K562 (cell line): ENCODE results near the gene JMY. TPM values are rescaled to one million over a fixed set of nuclear protein-coding genes. Genes with fewer than 3 reads are reported as not detected.

Experiments
- ATAC-seq: fragments of 200-7000 bp; cut with Tn5 transposase; 3 replicates; pipeline ENCODE4 v1.9.1; 2020; ENCODE audit warnings: moderate library complexity
- BruUV-seq: library from RNA; stranded (reverse); fragments of 400-500 nt; replicated peaks from 2 replicates; lab custom pipeline; 2021; lab: Mats Ljungman, UMichigan
- CTCF ChIA-PET: fragments of 300-600 bp; formaldehyde crosslinking; extraction: SDS; loops from one replicate; lab custom pipeline; 2021; ENCODE audit warnings: low intra/inter-chr PET ratio; lab: Yijun Ruan, JAX
- POLR2A ChIA-PET: fragments of 300-600, 350-650 bp; sonication (Branson Sonifier 250); formaldehyde crosslinking; extraction: SDS; loops from one replicate; lab custom pipeline; 2021; ENCODE audit warnings: antibody characterized with exemption, inconsistent platforms; lab: Yijun Ruan, JAX
- DNase-seq, 4 experiments: peaks; one replicate each; pipeline versions ENCODE4 v3.0.0 to v3.0.0-alpha.2; 2011 to 2018; ENCODE audit warnings: low spot score in 3 of 4, mixed read lengths in 3 of 4; ENCODE audit errors: extremely low read depth in 1 of 4
- FAIRE-seq: peaks from 2 replicates; lab custom pipeline; 2011; peaks lifted over from hg19 to GRCh38; lab: Jason Lieb, UNC
- H2AFZ ChIP-seq: 2 replicates; pipeline ENCODE4 v1.6.0; 2011; ENCODE audit warnings: low read depth, low read length, control low read depth, inconsistent platforms
- H3K27ac ChIP-seq: fragments of 200-600 bp; 3 replicates; pipeline ENCODE4 v1.8.0; 2011; ENCODE audit warnings: low read depth, mild to moderate bottlenecking, control low read depth, inconsistent platforms, low read length, moderate library complexity, mixed read lengths; ENCODE audit errors: extremely low read depth
- H3K27me3 ChIP-seq, 2 experiments: fragments of 300-600 bp in 1 of 2; 2 replicates in 1 of 2; 3 replicates in 1 of 2; pipeline versions ENCODE4 v1.6.0 to v1.8.0; 2011; ENCODE audit warnings: inconsistent platforms in 2 of 2, low read length in 2 of 2, mild to moderate bottlenecking in 1 of 2, mixed read lengths in 1 of 2, moderate library complexity in 1 of 2; ENCODE audit not compliant: control insufficient read depth in 2 of 2, insufficient read depth in 2 of 2
- H3K36me3 ChIP-seq: fragments of 300-600 bp; 3 replicates; pipeline ENCODE4 v1.8.0; 2011; ENCODE audit warnings: mild to moderate bottlenecking, low read length, inconsistent platforms; ENCODE audit not compliant: control insufficient read depth, insufficient read depth
- H3K4me1 ChIP-seq, 2 experiments: fragments of 200-600 bp in 1 of 2; replicated peaks in 1 of 2; 2 replicates in 1 of 2; 3 replicates in 1 of 2; pipeline versions ENCODE4 v1.5.1 to v1.8.0; 2011; ENCODE audit warnings: inconsistent platforms in 2 of 2, low read length in 2 of 2, mild to moderate bottlenecking in 1 of 2, mixed read lengths in 1 of 2, moderate library complexity in 1 of 2; ENCODE audit not compliant: control insufficient read depth in 2 of 2, insufficient read depth in 2 of 2
- H3K4me2 ChIP-seq: 2 replicates; pipeline ENCODE4 v1.6.1; 2011; ENCODE audit warnings: low read length, control low read depth, inconsistent platforms, mixed read lengths; ENCODE audit not compliant: insufficient read depth
- H3K4me3 ChIP-seq: fragments of 200-600 bp; sonication (generic), shearing (Covaris generic); 2 replicates; pipeline ENCODE4 v1.5.1; 2016; ENCODE audit warnings: control low read depth, inconsistent platforms
- H3K79me2 ChIP-seq: fragments of 200-600 bp; 3 replicates; pipeline ENCODE4 v1.8.0; 2011; ENCODE audit warnings: low read length, inconsistent platforms; ENCODE audit not compliant: control insufficient read depth, insufficient read depth
- H3K9ac ChIP-seq, 2 experiments: 2 replicates each; pipeline versions ENCODE4 v1.6.0 to v1.6.1; 2011; ENCODE audit warnings: low read depth in 2 of 2, low read length in 2 of 2, control low read depth in 1 of 2, inconsistent platforms in 1 of 2, mild to moderate bottlenecking in 1 of 2, mixed read lengths in 1 of 2; ENCODE audit not compliant: insufficient read depth in 1 of 2
- H3K9me1 ChIP-seq: one replicate; pipeline ENCODE4 v1.6.0; 2011; ENCODE audit warnings: inconsistent platforms, mild to moderate bottlenecking, low read length, moderate library complexity; ENCODE audit not compliant: control insufficient read depth, insufficient read depth
- H3K9me3 ChIP-seq: replicated peaks from 2 replicates; pipeline ENCODE4 v1.5.1; 2011; ENCODE audit warnings: low read depth, low read length, inconsistent platforms; ENCODE audit not compliant: control insufficient read depth, insufficient read depth
- H4K20me1 ChIP-seq: replicated peaks from 2 replicates; pipeline ENCODE4 v1.6.1; 2011; ENCODE audit warnings: low read length, inconsistent platforms, mixed read lengths; ENCODE audit not compliant: control insufficient read depth, insufficient read depth
- KDM5B ChIP-seq: fragments of 200-600 bp; sonication (generic); IDR thresholded peaks from 2 replicates; pipeline ENCODE4 v1.6.1; 2012; ENCODE audit warnings: low read depth, mild to moderate bottlenecking, moderate library complexity, low read length, control low read depth, inconsistent platforms; ENCODE audit not compliant: insufficient replicate concordance
- NCOA6 ChIP-seq: fragments of 450-650 bp; IDR thresholded peaks from 2 replicates; pipeline ENCODE4 v1.6.1; 2017; ENCODE audit warnings: mild to moderate bottlenecking
- TGIF2 ChIP-seq: sonication (generic); formaldehyde crosslinking; IDR thresholded peaks from 2 replicates; pipeline ENCODE4 v1.8.1; 2022; ENCODE audit warnings: mild to moderate bottlenecking, missing genetic modification reagents, moderate library complexity
- ZBTB1 ChIP-seq: sonication (generic); formaldehyde crosslinking; IDR thresholded peaks from 2 replicates; pipeline ENCODE4 v1.8.1; 2023; ENCODE audit warnings: missing genetic modification reagents, low read depth, mild to moderate bottlenecking, borderline replicate concordance
- ZNF384 ChIP-seq: IDR thresholded peaks from 2 replicates; pipeline ENCODE4 v1.6.1; 2012; ENCODE audit warnings: low read depth, low read length, improper control_type of control experiment
- WGBS: fragments of 100-300 bp; shearing (Covaris generic); methylation state at CpG from one replicate; pipeline ENCODE4 v1.1.6; 2016; ENCODE audit warnings: low coverage, mixed read lengths; ENCODE audit not compliant: insufficient coverage; ENCODE audit errors: missing lambda C conversion rate; 5-methylcytosine and 5-hydroxymethylcytosine counted together
- in situ Hi-C: fragments of 300-500 bp; cut with MboI; formaldehyde crosslinking; loops from 4 replicates; pipeline ENCODE4 v1.15.0; 2018; ENCODE audit warnings: inconsistent platforms, mixed read lengths
- intact Hi-C: fragments of 100-400 bp; cut with micrococcal nuclease; formaldehyde crosslinking; loops from 2 replicates; pipeline ENCODE4 v1.14.2; 2022
- polyA plus RNA-seq, 8 experiments: library from polyadenylated mRNA; depleted of rRNA in 4 of 8; stranded (reverse) in 5 of 8; unstranded in 3 of 8; fragments of >200 nt; fragmentation: Nextera tagmentation in 2 of 8; fragmentation: Illumina TruSeq in 1 of 8; extraction: Ambion mirVana in 2 of 8; extraction: Trizol in 1 of 8; gene quantifications; 2 replicates each; pipeline versions ENCODE4 v1.2.1 to v1.2.3, GENCODE V29; 2011 to 2014; ENCODE audit warnings: inconsistent platforms in 1 of 8, missing spikeins in 1 of 8
- total RNA-seq, 7 experiments: library from RNA; depleted of rRNA in 6 of 7; stranded (reverse); fragments of >200 nt in 6 of 7; fragmentation: Illumina TruSeq in 2 of 7; extraction: Trizol in 2 of 7; gene quantifications; 2 replicates each; pipeline versions ENCODE4 v1.2.1 to v1.2.3, GENCODE V29; 2011 to 2021; ENCODE audit warnings: low replicate concordance in 1 of 7
- TF ChIP-seq, protein P1 (sequence below): sonication (generic); formaldehyde crosslinking; IDR thresholded peaks from 2 replicates; pipeline ENCODE4 v1.8.0; 2022; ENCODE audit warnings: missing genetic modification reagents, mild to moderate bottlenecking, moderate library complexity, borderline replicate concordance
- TF ChIP-seq, protein P2 (sequence below): sonication (generic); formaldehyde crosslinking; IDR thresholded peaks from 2 replicates; pipeline ENCODE4 v1.8.1; 2022; ENCODE audit warnings: missing genetic modification reagents
- TF ChIP-seq, protein P3 (sequence below): sonication (generic); formaldehyde crosslinking; IDR thresholded peaks from 2 replicates; pipeline ENCODE4 v1.8.1; 2023; ENCODE audit warnings: missing genetic modification reagents, mild to moderate bottlenecking, borderline replicate concordance

JMY gene
- total and polyA plus RNA-seq, 9 of the 15 experiments (the other 6 are each of a cell fraction or from before 2014, with no cell fraction given) = 1.1 to 5.5 (median 3.7) TPM

DNA sequence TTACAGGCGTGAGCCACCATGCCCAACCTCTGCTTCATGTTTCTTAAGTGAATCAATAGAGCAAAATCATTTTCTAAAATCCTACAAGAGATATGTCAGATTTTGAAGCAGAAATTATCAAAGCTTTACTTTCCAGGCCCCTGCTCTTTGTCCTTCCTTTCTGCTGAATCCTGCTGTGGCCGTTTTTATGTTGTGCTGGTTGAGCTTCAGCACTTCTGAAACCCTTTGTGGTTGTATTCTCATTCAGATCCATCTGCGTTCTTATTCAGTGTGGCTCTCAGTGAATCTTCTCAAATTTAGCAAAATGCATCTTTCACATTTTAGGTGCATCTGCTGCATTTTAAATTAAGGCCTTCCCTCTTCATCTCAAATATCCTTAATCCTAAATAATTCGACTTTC is 26.0 kb downstream of the JMY start:
- H3K27ac ChIP-seq = no peak overlapping the region
- H3K36me3 ChIP-seq = no peaks in the 10 kb centered on the region
- no peak for DNase-seq
- no peak overlapping the region for H3K4me3 ChIP-seq
- H3K9ac ChIP-seq = no peak overlapping the region
- no peaks in the 10 kb centered on the region; the same call in 1 of the 2 replicates for H4K20me1 ChIP-seq
- WGBS = 52% methylated on average over 4 of the region's 4 CpGs
- in situ Hi-C loops (no loop called here), intact Hi-C loops (no loop called here)
- ChIA-PET POLR2A (interaction anchor here (0.7 to 1.0 kb wide), 3 partner anchors 9 to 102 kb away, joined by 3 to 5 read pairs (median 3); no protein-coding TSS in a partner anchor), CTCF (no interaction called here)
- no peaks in the 10 kb centered on the region for H3K27me3 ChIP-seq
- TF ChIP-seq ZBTB1 (CRISPR knock-in tag) = no peak
- TF ChIP-seq, protein P1, sequence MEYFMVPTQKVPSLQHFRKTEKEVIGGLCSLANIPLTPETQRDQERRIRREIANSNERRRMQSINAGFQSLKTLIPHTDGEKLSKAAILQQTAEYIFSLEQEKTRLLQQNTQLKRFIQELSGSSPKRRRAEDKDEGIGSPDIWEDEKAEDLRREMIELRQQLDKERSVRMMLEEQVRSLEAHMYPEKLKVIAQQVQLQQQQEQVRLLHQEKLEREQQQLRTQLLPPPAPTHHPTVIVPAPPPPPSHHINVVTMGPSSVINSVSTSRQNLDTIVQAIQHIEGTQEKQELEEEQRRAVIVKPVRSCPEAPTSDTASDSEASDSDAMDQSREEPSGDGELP = no peak
- no peak for TF ChIP-seq NCOA6
- TF ChIP-seq, protein P2, sequence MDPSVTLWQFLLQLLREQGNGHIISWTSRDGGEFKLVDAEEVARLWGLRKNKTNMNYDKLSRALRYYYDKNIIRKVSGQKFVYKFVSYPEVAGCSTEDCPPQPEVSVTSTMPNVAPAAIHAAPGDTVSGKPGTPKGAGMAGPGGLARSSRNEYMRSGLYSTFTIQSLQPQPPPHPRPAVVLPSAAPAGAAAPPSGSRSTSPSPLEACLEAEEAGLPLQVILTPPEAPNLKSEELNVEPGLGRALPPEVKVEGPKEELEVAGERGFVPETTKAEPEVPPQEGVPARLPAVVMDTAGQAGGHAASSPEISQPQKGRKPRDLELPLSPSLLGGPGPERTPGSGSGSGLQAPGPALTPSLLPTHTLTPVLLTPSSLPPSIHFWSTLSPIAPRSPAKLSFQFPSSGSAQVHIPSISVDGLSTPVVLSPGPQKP (CRISPR knock-in tag) = no peak
- TF ChIP-seq, protein P3, sequence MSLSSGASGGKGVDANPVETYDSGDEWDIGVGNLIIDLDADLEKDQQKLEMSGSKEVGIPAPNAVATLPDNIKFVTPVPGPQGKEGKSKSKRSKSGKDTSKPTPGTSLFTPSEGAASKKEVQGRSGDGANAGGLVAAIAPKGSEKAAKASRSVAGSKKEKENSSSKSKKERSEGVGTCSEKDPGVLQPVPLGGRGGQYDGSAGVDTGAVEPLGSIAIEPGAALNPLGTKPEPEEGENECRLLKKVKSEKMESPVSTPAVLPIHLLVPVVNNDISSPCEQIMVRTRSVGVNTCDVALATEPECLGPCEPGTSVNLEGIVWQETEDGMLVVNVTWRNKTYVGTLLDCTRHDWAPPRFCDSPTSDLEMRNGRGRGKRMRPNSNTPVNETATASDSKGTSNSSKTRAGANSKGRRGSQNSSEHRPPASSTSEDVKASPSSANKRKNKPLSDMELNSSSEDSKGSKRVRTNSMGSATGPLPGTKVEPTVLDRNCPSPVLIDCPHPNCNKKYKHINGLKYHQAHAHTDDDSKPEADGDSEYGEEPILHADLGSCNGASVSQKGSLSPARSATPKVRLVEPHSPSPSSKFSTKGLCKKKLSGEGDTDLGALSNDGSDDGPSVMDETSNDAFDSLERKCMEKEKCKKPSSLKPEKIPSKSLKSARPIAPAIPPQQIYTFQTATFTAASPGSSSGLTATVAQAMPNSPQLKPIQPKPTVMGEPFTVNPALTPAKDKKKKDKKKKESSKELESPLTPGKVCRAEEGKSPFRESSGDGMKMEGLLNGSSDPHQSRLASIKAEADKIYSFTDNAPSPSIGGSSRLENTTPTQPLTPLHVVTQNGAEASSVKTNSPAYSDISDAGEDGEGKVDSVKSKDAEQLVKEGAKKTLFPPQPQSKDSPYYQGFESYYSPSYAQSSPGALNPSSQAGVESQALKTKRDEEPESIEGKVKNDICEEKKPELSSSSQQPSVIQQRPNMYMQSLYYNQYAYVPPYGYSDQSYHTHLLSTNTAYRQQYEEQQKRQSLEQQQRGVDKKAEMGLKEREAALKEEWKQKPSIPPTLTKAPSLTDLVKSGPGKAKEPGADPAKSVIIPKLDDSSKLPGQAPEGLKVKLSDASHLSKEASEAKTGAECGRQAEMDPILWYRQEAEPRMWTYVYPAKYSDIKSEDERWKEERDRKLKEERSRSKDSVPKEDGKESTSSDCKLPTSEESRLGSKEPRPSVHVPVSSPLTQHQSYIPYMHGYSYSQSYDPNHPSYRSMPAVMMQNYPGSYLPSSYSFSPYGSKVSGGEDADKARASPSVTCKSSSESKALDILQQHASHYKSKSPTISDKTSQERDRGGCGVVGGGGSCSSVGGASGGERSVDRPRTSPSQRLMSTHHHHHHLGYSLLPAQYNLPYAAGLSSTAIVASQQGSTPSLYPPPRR (CRISPR knock-in tag) = no peak
- no peak for TF ChIP-seq TGIF2
- no peak for TF ChIP-seq KDM5B
- no peak for TF ChIP-seq ZNF384
- no peaks in the 10 kb centered on the region for H3K9me1 ChIP-seq
- H3K4me1 ChIP-seq = peaks cover 0 to 10% of the 10 kb centered on the region in 2 experiments; a peak in 1 of 5 replicates
- H3K9me3 ChIP-seq = no peaks in the 10 kb centered on the region
- no peak for ATAC-seq
- no peaks in the 10 kb centered on the region; the same call in 2 of the 3 replicates for H3K79me2 ChIP-seq
- no TSS peak for BruUV-seq
- no peak overlapping the region for H3K4me2 ChIP-seq
- no peak for FAIRE-seq
- no peak overlapping the region for H2AFZ ChIP-seq
